ENCODE data around the gene BLM. TPM values are rescaled to one million over a fixed set of nuclear protein-coding genes. Genes with fewer than 3 reads are reported as not detected.

BLM gene
- total and polyA plus RNA-seq, 2 of the 4 experiments (the other 2 are of a cell fraction), result 2.5 to 6.5 TPM

DNA sequence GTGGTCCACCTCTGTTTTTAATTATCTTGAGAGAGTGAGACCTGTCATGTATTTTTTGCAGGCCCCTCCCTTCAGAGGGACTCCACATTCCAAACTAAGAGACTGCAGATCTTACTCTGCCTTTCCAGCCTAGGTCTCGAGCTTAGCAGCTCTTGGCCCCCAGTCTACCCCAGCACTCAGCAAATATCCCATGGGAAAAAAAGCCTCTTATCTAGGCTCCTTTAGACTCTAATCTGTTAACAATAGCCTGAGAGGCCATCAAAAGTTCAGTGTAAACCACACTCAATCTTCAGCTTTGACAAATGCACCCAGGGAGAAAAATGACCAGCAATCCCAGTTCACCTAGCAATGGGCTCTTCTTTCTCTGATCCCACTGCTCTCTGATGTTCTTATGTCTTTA lies 8.6 kb upstream of the BLM start:
- Histone ChIP-seq H4K91ac (ENCODE audit: insufficient read depth, low read depth, low read length) (no peak overlapping the region), H3K36me3 (ENCODE audit: control insufficient read depth, insufficient read depth, low read length) (no peaks in the 10 kb centered on the region), H2AFZ (replicated peaks; ENCODE audit: low read length, poor library complexity) (no peak overlapping the region), H3K9me1 (ENCODE audit: insufficient read depth, low read length) (no peaks in the 10 kb centered on the region), H2BK120ac (ENCODE audit: low read depth, low read length) (no peak overlapping the region), H4K20me1 (ENCODE audit: insufficient read depth, low read length) (no peaks in the 10 kb centered on the region), H3K79me1 (ENCODE audit: low read depth in 1 of 2, low read length in 2 of 2) (no peaks in the 10 kb centered on the region), H3K4me3 (ENCODE audit: insufficient read depth, low read depth, low read length) (no peak overlapping the region), H3K4me2 (ENCODE audit: low read depth, low read length) (no peak overlapping the region), H3K9me3 (ENCODE audit: control insufficient read depth, insufficient read depth, low read length) (no peaks in the 10 kb centered on the region), H3K23ac (ENCODE audit: low read depth, low read length) (no peak overlapping the region), H3K27me3 (ENCODE audit: control insufficient read depth, insufficient read depth, low read length) (no peaks in the 10 kb centered on the region), H4K8ac (ENCODE audit: low read depth in 2 of 2, low read length in 2 of 2) (no peak overlapping the region), H2AK5ac (ENCODE audit: low read depth, low read length) (no peak overlapping the region), H3K27ac (ENCODE audit: insufficient read depth, low read length) (no peak overlapping the region), H3K14ac (replicated peaks; ENCODE audit: low read depth, low read length) (no peak overlapping the region), H3K18ac (ENCODE audit: low read depth, low read length) (no peak overlapping the region), H3K56ac (ENCODE audit: extremely low read depth, insufficient read depth, low read length) (no peak overlapping the region), H3K4ac (ENCODE audit: low read depth, low read length) (no peak overlapping the region), H2AK9ac (replicated peaks; ENCODE audit: low read depth, low read length, poor library complexity) (no peak overlapping the region), H3K4me1 (ENCODE audit: control insufficient read depth, insufficient read depth, low read length) (no peaks in the 10 kb centered on the region), H2BK15ac (ENCODE audit: low read depth, low read length) (no peak overlapping the region), H4K5ac (ENCODE audit: low read depth, low read length) (no peak overlapping the region), H2BK20ac (ENCODE audit: low read depth, low read length) (no peak overlapping the region), H3K9ac (ENCODE audit: low read depth, low read length) (no peak overlapping the region), H2BK5ac (ENCODE audit: low read depth, low read length, poor library complexity, severe bottlenecking) (no peak overlapping the region)
- DNase-seq (no peak), ATAC-seq (ENCODE audit: low read depth) (no peak)
- intact Hi-C loops (cut with micrococcal nuclease), result no loop called here
- in situ Hi-C loops (cut with MboI; ENCODE audit: low sequenced_read_pairs), result no loop called here
- CTCF ChIA-PET, result interaction anchor here (0.6 to 1.7 kb wide), 2 partner anchors 161 to 177 kb away, joined by 3 read pairs; no protein-coding TSS in a partner anchor
- dilution Hi-C loops (cut with HindIII; ENCODE audit: low sequenced_read_pairs, unreplicated experiment), result no loop called here
- POLR2A ChIA-PET (ENCODE audit: unreplicated experiment), result interaction anchor here (0.6 kb wide), 1 partner anchor 151 kb away, joined by 3 read pairs; no protein-coding TSS in a partner anchor
- no TSS peak for BruUV-seq (replicated peaks)
- TF ChIP-seq CEBPB (IDR thresholded peaks at IDR 0.05; ENCODE audit: low read depth, low read length) (no peak), MXI1 (IDR thresholded peaks at IDR 0.05; ENCODE audit: borderline replicate concordance, low read depth, low read length) (no peak), SMC3 (IDR thresholded peaks at IDR 0.05; ENCODE audit: low read depth, low read length) (no peak)
- TF ChIP-seq, protein P1, sequence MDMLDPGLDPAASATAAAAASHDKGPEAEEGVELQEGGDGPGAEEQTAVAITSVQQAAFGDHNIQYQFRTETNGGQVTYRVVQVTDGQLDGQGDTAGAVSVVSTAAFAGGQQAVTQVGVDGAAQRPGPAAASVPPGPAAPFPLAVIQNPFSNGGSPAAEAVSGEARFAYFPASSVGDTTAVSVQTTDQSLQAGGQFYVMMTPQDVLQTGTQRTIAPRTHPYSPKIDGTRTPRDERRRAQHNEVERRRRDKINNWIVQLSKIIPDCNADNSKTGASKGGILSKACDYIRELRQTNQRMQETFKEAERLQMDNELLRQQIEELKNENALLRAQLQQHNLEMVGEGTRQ (IDR thresholded peaks at IDR 0.05; ENCODE audit: low read depth, low read length), result no peak
- WGBS, 2 experiments (ENCODE audit: extremely low coverage in 2 of 2, insufficient read length in 1 of 2), result no CpG with 5 or more reads among the region's 1 CpG
